GM12878 (cell line): ENCODE data around the gene PHLDA2. TPM values are rescaled to one million over a fixed set of nuclear protein-coding genes. Genes with fewer than 3 reads are reported as not detected.

ENCODE experiments used
- ATAC-seq: fragments of 200-7000 bp; cut with Tn5 transposase; 3 replicates; pipeline ENCODE4 v1.9.1; 2020; ENCODE audit warnings: mild to moderate bottlenecking, moderate library complexity
- BruUV-seq: library from RNA; stranded (reverse); fragments of 400-500 nt; replicated peaks from 2 replicates; lab custom pipeline; 2021; lab: Mats Ljungman, UMichigan
- CTCF ChIA-PET: fragments of 300-600 bp; sonication (Branson Sonifier 250); formaldehyde crosslinking; extraction: SDS; loops from one replicate; lab custom pipeline; 2021; ENCODE audit warnings: inconsistent platforms; lab: Yijun Ruan, JAX
- POLR2A ChIA-PET: fragments of 350-600 bp; formaldehyde crosslinking; extraction: SDS; loops from one replicate; lab custom pipeline; 2021; ENCODE audit warnings: inconsistent platforms; lab: Charles Lee
- RAD21 ChIA-PET: fragments of 300-600 bp; sonication (Branson Sonifier 250); formaldehyde crosslinking; loops from one replicate; lab custom pipeline; 2023; ENCODE audit warnings: antibody characterized with exemption; ENCODE audit not compliant: unreplicated experiment; lab: Charles Lee
- SMC1A ChIA-PET: fragments of 300-600 bp; sonication (Branson Sonifier 250); formaldehyde crosslinking; loops from one replicate; lab custom pipeline; 2023; ENCODE audit not compliant: unreplicated experiment, uncharacterized antibody; lab: Charles Lee
- DNase-seq: peaks from one replicate; pipeline ENCODE4 v3.0.0-alpha.2; 2011; ENCODE audit warnings: low read depth, low spot score
- FAIRE-seq: peaks from 3 replicates; lab custom pipeline; 2011; peaks lifted over from hg19 to GRCh38; lab: Jason Lieb, UNC
- H2AFZ ChIP-seq: 2 replicates; pipeline ENCODE4 v1.6.0; 2011; ENCODE audit warnings: low read depth, low read length, control low read depth; ENCODE audit not compliant: control insufficient read depth
- H3K27ac ChIP-seq: 2 replicates; pipeline ENCODE4 v1.5.1; 2011; ENCODE audit warnings: control low read depth; ENCODE audit not compliant: control insufficient read depth, insufficient read depth
- H3K27me3 ChIP-seq, 2 experiments: replicated peaks in 1 of 2; 2 replicates each; pipeline versions ENCODE4 v1.6.0 to v1.6.1; 2011; ENCODE audit warnings: low read length in 1 of 2; ENCODE audit not compliant: control insufficient read depth in 2 of 2, insufficient read depth in 2 of 2
- H3K36me3 ChIP-seq, 2 experiments: 2 replicates each; pipeline ENCODE4 v1.5.1; 2011; ENCODE audit warnings: low read length in 1 of 2; ENCODE audit not compliant: control insufficient read depth in 2 of 2, insufficient read depth in 2 of 2
- H3K4me1 ChIP-seq: 2 replicates; pipeline ENCODE4 v1.6.1; 2011; ENCODE audit warnings: mild to moderate bottlenecking, low read length, moderate library complexity, mixed read lengths; ENCODE audit not compliant: control insufficient read depth, insufficient read depth
- H3K4me2 ChIP-seq: 2 replicates; pipeline ENCODE4 v1.6.0; 2011; ENCODE audit warnings: control low read depth; ENCODE audit not compliant: control insufficient read depth, insufficient read depth
- H3K4me3 ChIP-seq: fragments of 200-600 bp; sonication (generic); 2 replicates; pipeline ENCODE4 v1.5.1; 2016
- H3K79me2 ChIP-seq: 2 replicates; pipeline ENCODE4 v1.6.0; 2011; ENCODE audit warnings: low read length; ENCODE audit not compliant: control insufficient read depth, insufficient read depth
- H3K9ac ChIP-seq: 2 replicates; pipeline ENCODE4 v1.8.0; 2011; ENCODE audit warnings: low read length, control low read depth, mixed read lengths; ENCODE audit not compliant: control insufficient read depth, insufficient read depth
- H3K9me3 ChIP-seq: replicated peaks from 3 replicates; pipeline ENCODE4 v1.5.1; 2011; ENCODE audit warnings: mild to moderate bottlenecking, low read length; ENCODE audit not compliant: control insufficient read depth, insufficient read depth
- H4K20me1 ChIP-seq: 2 replicates; pipeline ENCODE4 v1.6.0; 2011; ENCODE audit not compliant: control insufficient read depth, insufficient read depth
- EGR1 ChIP-seq, 2 experiments: IDR thresholded peaks; 1 replicate in 1 of 2; 2 replicates in 1 of 2; pipeline ENCODE4 v1.6.1; 2011 to 2012; ENCODE audit warnings: low read depth in 2 of 2, low read length in 2 of 2, borderline replicate concordance in 1 of 2, mild to moderate bottlenecking in 1 of 2, moderate library complexity in 1 of 2
- ETV6 ChIP-seq, 2 experiments: fragments of 450-650 bp in 1 of 2; IDR thresholded peaks in 1 of 2; conservative IDR thresholded peaks in 1 of 2; 2 replicates each; pipeline ENCODE4 v1.6.1; 2014; ENCODE audit warnings: antibody characterized with exemption in 1 of 2, borderline replicate concordance in 1 of 2, low read depth in 1 of 2, mild to moderate bottlenecking in 1 of 2, moderate library complexity in 1 of 2
- HDAC2 ChIP-seq: fragments of 200-600 bp; sonication (generic); IDR thresholded peaks from 2 replicates; pipeline ENCODE4 v1.6.1; 2017
- PAX8 ChIP-seq: fragments of 450-650 bp; IDR thresholded peaks from 2 replicates; pipeline ENCODE4 v1.6.1; 2017; ENCODE audit warnings: mild to moderate bottlenecking, moderate library complexity
- RB1 ChIP-seq: fragments of 450-650 bp; formaldehyde crosslinking; IDR thresholded peaks from 2 replicates; pipeline ENCODE4 v1.6.1; 2017; ENCODE audit warnings: mild to moderate bottlenecking, borderline replicate concordance
- STAT1 ChIP-seq: fragments of 450-650 bp; conservative IDR thresholded peaks from 2 replicates; pipeline ENCODE4 v1.6.1; 2014; ENCODE audit warnings: antibody characterized with exemption, mild to moderate bottlenecking
- ZNF622 ChIP-seq: fragments of 450-650 bp; IDR thresholded peaks from 2 replicates; pipeline ENCODE4 v1.6.1; 2017; ENCODE audit warnings: mild to moderate bottlenecking, inconsistent platforms
- WGBS: methylation state at CpG from one replicate; pipeline ENCODE4 v1.1.6; 2016; ENCODE audit warnings: low lambda C conversion rate; ENCODE audit not compliant: insufficient replicate concordance, insufficient coverage; ENCODE audit errors: missing lambda C conversion rate; 5-methylcytosine and 5-hydroxymethylcytosine counted together
- in situ Hi-C: fragments of 300-500 bp; cut with MboI; formaldehyde crosslinking; loops from 9 replicates; pipeline ENCODE4 v1.14.3; 2018; ENCODE audit warnings: mixed read lengths
- intact Hi-C: fragments of 100-400 bp; cut with micrococcal nuclease; formaldehyde crosslinking; loops from one replicate; pipeline ENCODE4 v1.14.2; 2022; ENCODE audit not compliant: unreplicated experiment
- polyA plus RNA-seq, 11 experiments: library from polyadenylated mRNA; depleted of rRNA in 4 of 11; unstranded in 6 of 11; stranded (reverse) in 5 of 11; fragments of >200 nt; fragmentation: Nextera tagmentation in 4 of 11; fragmentation: Illumina TruSeq in 1 of 11; extraction: Ambion mirVana in 4 of 11; extraction: Trizol in 1 of 11; gene quantifications; 1 replicate in 1 of 11; 2 replicates in 10 of 11; pipeline versions ENCODE4 v1.2.1 to v1.2.3, GENCODE V29; 2011 to 2016; ENCODE audit warnings: inconsistent platforms in 2 of 11, missing spikeins in 2 of 11, low read depth in 1 of 11
- total RNA-seq, 4 experiments: library from RNA; depleted of rRNA in 3 of 4; stranded (reverse); fragments of >200 nt in 3 of 4; fragmentation: Illumina TruSeq in 1 of 4; extraction: Trizol in 1 of 4; gene quantifications; 2 replicates each; pipeline versions ENCODE4 v1.2.1 to v1.2.3, GENCODE V29; 2013 to 2021
- TF ChIP-seq, protein P1 (sequence below): fragments of 450-650 bp; IDR thresholded peaks from 2 replicates; pipeline ENCODE4 v1.6.1; 2017; ENCODE audit warnings: borderline replicate concordance
- TF ChIP-seq, protein P2 (sequence below): fragments of 450-650 bp; formaldehyde crosslinking; IDR thresholded peaks from 2 replicates; pipeline ENCODE4 v1.4.0; 2022; ENCODE audit warnings: mild to moderate bottlenecking, moderate library complexity
- TF ChIP-seq, protein P3 (sequence below): fragments of 450-650 bp; IDR thresholded peaks from 2 replicates; pipeline ENCODE4 v1.6.1; 2018; ENCODE audit warnings: mild to moderate bottlenecking, low read depth, moderate library complexity; ENCODE audit not compliant: partially characterized antibody

Gene PHLDA2
- total and polyA plus RNA-seq, 10 of the 15 experiments (the other 5 are each of a cell fraction or from before 2014, with no cell fraction given), result 0.15 to 0.49 (median 0.16) TPM; not detected in 7

DNA sequence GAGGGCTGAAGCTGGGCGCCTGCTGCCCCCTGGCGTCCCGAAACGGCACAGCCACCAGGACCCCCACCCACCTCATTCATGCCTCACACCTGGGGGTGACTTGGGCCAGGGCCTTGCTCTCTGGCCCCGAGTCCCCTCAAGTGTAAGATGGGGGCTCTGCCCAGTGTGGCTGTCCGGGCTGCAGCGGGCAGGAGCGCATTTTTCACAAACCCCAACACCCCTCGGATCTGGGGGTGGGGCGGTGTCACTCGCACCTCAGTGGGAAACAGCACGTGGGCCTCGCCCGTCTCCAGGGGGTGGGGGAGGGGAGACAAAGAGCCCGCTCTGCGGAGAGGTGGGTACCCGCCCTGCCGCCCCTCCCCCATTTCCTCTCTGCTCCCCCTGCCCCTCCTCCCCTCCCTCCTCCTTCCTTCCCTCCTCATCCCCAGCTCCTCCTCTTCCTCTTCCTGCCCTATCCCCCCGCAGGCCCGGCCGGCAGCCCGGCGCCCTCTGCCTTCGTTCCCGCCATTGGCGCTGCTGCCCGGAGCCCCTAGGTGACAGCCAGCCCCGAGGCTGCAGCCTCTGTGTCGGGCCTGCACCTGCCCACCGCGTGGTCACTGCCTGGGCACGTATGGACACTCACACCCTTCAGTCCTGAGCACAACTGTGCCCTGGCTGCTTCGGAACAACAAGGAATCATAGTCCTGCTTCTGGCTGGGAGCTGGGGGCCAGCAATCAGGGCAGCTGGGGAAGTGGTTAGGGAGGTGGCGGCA, 36.8 kb downstream of the PHLDA2 start (continued):
- TF ChIP-seq ETV6 (conservative IDR thresholded peaks at IDR 0.05 in 1 of 2, IDR thresholded peaks at IDR 0.05 in 1 of 2; ENCODE audit: borderline replicate concordance in 1 of 2, low read depth in 1 of 2) (no peak), EGR1 (IDR thresholded peaks at IDR 0.05; ENCODE audit: borderline replicate concordance in 1 of 2, low read depth in 2 of 2, low read length in 2 of 2) (no peak; a peak in 1 of 3 replicates), HDAC2 (no peak)
- TF ChIP-seq, protein P1, sequence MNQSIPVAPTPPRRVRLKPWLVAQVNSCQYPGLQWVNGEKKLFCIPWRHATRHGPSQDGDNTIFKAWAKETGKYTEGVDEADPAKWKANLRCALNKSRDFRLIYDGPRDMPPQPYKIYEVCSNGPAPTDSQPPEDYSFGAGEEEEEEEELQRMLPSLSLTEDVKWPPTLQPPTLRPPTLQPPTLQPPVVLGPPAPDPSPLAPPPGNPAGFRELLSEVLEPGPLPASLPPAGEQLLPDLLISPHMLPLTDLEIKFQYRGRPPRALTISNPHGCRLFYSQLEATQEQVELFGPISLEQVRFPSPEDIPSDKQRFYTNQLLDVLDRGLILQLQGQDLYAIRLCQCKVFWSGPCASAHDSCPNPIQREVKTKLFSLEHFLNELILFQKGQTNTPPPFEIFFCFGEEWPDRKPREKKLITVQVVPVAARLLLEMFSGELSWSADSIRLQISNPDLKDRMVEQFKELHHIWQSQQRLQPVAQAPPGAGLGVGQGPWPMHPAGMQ, result no peak

DNA sequence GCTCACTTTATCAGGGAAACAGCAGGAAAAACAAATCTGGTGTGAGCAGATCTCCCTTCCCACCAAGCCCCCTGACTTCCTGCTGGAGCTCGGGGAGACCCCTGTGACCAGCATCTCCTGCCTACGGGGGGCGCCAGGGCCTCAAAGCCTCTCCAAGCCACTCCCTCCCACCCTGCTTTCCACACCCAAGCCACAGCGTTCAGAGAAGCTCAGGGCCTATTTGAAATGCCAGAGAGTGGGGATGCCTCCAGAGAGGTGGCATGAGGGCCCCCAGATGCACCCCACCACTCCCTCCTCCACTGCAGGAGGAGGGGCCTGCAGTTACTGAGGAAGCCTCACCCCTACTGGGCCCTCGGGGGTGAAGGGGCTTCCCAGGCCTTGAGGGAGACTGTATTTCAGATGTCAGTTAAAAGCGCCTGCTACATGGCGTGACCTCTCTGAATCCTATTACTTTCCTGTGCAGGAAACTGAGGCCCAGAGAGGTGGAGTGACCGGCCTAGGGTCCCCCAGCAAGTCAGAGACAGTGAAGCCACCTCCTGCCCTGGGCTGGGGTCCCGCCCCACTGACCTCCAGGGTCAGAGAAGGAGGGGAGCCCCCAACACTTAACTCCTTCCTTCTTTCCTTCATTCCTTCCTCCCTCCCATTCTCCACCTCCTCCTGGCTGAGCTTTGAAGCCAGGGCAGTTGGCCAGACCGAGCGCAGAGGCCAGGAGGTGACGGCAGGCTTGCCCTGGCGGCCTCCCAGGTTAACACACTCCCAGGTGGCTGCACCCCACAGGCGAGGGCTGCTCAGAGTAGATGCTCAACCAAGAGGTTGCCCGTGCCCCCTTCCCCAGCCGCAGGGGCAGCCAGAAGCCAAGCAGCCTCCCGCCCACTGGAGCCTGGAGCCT, 37.6 kb downstream of the PHLDA2 start:
- Histone ChIP-seq H3K27me3 (peaks cover 0 to 3% of the 10 kb centered on the region in 2 experiments; a peak in 1 of 4 replicates), H3K4me3 (no peak overlapping the region), H3K79me2 (no peaks in the 10 kb centered on the region), H3K4me1 (peaks cover 4% of the 10 kb centered on the region), H3K36me3 (no peaks in the 10 kb centered on the region), H2AFZ (peak overlapping the region; percentile 47; the same call in 1 of the 2 replicates), H3K9ac (peak overlapping the region; percentile 16; the same call in 1 of the 2 replicates), H4K20me1 (no peaks in the 10 kb centered on the region), H3K4me2 (peak overlapping the region; percentile 90), H3K9me3 (no peaks in the 10 kb centered on the region), H3K27ac (no peak overlapping the region)
- intact Hi-C loops (loop anchor here (1.0 to 2.0 kb wide), 2 partner anchors 39 to 359 kb away; no protein-coding TSS in a partner anchor), in situ Hi-C loops (no loop called here)
- ChIA-PET CTCF (interaction anchor here (0.6 to 10.2 kb wide), 9 partner anchors 11 to 586 kb away, joined by 3 to 233 read pairs (median 5); a partner anchor contains a TSS), SMC1A (interaction anchor here (1.3 to 6.9 kb wide), 5 partner anchors 11 to 364 kb away, joined by 4 to 108 read pairs (median 6); partner anchors contain the start of gene PHLDA2), POLR2A (interaction anchor here (0.5 to 1.3 kb wide), 3 partner anchors 10 to 491 kb away, joined by 4 to 6 read pairs (median 4); partner anchors contain the start of gene TSSC4), RAD21 (interaction anchor here (1.2 to 8.3 kb wide), 4 partner anchors 38 to 358 kb away, joined by 4 to 151 read pairs (median 11); partner anchors contain the start of gene PHLDA2)
- FAIRE-seq (no peak), DNase-seq (no peak), ATAC-seq (no peak; the same call in 2 of the 3 replicates)
- BruUV-seq, result no TSS peak
- 40% methylated on average over 17 of the region's 17 CpGs for WGBS
- TF ChIP-seq, protein P2, sequence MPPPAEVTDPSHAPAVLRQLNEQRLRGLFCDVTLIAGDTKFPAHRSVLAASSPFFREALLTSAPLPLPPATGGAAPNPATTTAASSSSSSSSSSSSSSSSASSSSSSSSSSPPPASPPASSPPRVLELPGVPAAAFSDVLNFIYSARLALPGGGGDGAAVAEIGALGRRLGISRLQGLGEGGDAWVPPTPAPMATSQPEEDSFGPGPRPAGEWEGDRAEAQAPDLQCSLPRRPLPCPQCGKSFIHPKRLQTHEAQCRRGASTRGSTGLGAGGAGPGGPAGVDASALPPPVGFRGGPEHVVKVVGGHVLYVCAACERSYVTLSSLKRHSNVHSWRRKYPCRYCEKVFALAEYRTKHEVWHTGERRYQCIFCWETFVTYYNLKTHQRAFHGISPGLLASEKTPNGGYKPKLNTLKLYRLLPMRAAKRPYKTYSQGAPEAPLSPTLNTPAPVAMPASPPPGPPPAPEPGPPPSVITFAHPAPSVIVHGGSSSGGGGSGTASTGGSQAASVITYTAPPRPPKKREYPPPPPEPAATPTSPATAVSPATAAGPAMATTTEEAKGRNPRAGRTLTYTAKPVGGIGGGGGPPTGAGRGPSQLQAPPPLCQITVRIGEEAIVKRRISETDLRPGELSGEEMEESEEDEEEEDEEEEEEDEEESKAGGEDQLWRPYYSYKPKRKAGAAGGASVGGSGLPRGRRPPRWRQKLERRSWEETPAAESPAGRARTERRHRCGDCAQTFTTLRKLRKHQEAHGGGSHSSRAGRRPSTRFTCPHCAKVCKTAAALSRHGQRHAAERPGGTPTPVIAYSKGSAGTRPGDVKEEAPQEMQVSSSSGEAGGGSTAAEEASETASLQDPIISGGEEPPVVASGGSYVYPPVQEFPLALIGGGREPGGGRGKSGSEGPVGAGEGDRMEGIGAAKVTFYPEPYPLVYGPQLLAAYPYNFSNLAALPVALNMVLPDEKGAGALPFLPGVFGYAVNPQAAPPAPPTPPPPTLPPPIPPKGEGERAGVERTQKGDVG (CRISPR knock-in tag), result no peak
- no peak for TF ChIP-seq PAX8
- TF ChIP-seq STAT1, result no peak
- TF ChIP-seq, protein P3, sequence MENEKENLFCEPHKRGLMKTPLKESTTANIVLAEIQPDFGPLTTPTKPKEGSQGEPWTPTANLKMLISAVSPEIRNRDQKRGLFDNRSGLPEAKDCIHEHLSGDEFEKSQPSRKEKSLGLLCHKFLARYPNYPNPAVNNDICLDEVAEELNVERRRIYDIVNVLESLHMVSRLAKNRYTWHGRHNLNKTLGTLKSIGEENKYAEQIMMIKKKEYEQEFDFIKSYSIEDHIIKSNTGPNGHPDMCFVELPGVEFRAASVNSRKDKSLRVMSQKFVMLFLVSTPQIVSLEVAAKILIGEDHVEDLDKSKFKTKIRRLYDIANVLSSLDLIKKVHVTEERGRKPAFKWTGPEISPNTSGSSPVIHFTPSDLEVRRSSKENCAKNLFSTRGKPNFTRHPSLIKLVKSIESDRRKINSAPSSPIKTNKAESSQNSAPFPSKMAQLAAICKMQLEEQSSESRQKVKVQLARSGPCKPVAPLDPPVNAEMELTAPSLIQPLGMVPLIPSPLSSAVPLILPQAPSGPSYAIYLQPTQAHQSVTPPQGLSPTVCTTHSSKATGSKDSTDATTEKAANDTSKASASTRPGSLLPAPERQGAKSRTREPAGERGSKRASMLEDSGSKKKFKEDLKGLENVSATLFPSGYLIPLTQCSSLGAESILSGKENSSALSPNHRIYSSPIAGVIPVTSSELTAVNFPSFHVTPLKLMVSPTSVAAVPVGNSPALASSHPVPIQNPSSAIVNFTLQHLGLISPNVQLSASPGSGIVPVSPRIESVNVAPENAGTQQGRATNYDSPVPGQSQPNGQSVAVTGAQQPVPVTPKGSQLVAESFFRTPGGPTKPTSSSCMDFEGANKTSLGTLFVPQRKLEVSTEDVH, result no peak
- TF ChIP-seq RB1, result no peak
- no peak for TF ChIP-seq ZNF622
